K562 (cell line): ENCODE results near the gene FTSJ1. TPM values are rescaled to one million over a fixed set of nuclear protein-coding genes. Genes with fewer than 3 reads are reported as not detected.

Experiments
- CBX5 ChIP-seq: IDR thresholded peaks from 2 replicates; pipeline ENCODE4 v1.6.1; 2014; ENCODE audit warnings: low read depth, borderline replicate concordance
- MCM7 ChIP-seq, 2 experiments: fragments of 450-650 bp; IDR thresholded peaks; 2 replicates each; pipeline ENCODE4 v1.6.1; 2016 to 2018
- REST ChIP-seq, 2 experiments: fragments of 450-650 bp; formaldehyde crosslinking in 1 of 2; IDR thresholded peaks; 2 replicates each; pipeline versions ENCODE4 v1.4.0 to v1.6.1; 2014 to 2020; ENCODE audit warnings: mild to moderate bottlenecking in 2 of 2, borderline replicate concordance in 1 of 2, low read depth in 1 of 2
- ZNF41 ChIP-seq: fragments of 250-450 bp; sonication (Bioruptor Pico); conservative IDR thresholded peaks from 2 replicates; pipeline ENCODE4 v1.4.0; 2020; ENCODE audit warnings: mild to moderate bottlenecking
- polyA plus RNA-seq, 8 experiments: library from polyadenylated mRNA; depleted of rRNA in 4 of 8; stranded (reverse) in 5 of 8; unstranded in 3 of 8; fragments of >200 nt; fragmentation: Nextera tagmentation in 2 of 8; fragmentation: Illumina TruSeq in 1 of 8; extraction: Ambion mirVana in 2 of 8; extraction: Trizol in 1 of 8; gene quantifications; 2 replicates each; pipeline versions ENCODE4 v1.2.1 to v1.2.3, GENCODE V29; 2011 to 2014; ENCODE audit warnings: inconsistent platforms in 1 of 8, missing spikeins in 1 of 8
- total RNA-seq, 7 experiments: library from RNA; depleted of rRNA in 6 of 7; stranded (reverse); fragments of >200 nt in 6 of 7; fragmentation: Illumina TruSeq in 2 of 7; extraction: Trizol in 2 of 7; gene quantifications; 2 replicates each; pipeline versions ENCODE4 v1.2.1 to v1.2.3, GENCODE V29; 2011 to 2021; ENCODE audit warnings: low replicate concordance in 1 of 7
- TF ChIP-seq, protein P1 (sequence below): sonication (generic); formaldehyde crosslinking; IDR thresholded peaks from 2 replicates; pipeline ENCODE4 v1.5.0; 2020; ENCODE audit warnings: missing genetic modification reagents
- TF ChIP-seq, protein P2 (sequence below): fragments of 450-650 bp; IDR thresholded peaks from 2 replicates; pipeline ENCODE4 v1.6.1; 2016

The FTSJ1 gene
- total and polyA plus RNA-seq, 9 of the 15 experiments (the other 6 are each of a cell fraction or from before 2014, with no cell fraction given): 12.2 to 95.6 (median 71.6) TPM

DNA sequence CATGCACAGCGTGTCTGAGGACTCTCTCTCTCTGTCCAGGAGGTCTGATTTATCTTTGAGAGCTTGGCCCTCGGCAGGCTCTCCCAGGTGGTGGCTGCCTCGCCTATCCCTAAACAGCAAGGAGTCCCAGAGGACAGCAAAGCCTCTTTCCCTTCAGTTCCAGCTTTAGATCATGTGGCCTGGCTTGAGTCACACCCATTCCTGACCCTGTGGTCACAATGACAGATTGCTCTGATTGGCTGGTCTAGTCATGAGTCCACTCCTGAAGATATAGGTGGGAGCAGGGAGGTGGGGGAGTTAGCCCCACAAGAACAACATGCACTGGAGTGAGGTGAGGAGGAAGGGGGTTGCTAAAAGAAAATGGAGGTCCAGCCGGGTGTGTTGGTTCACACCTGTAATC is 20.7 kb downstream of the FTSJ1 start (continued):
- TF ChIP-seq ZNF41 (peak; percentile 84), MCM7 (IDR thresholded peaks at IDR 0.05) (no peak), CBX5 (no peak), REST (IDR thresholded peaks at IDR 0.05; ENCODE audit: borderline replicate concordance) (no peak), REST (CRISPR knock-in tag; IDR thresholded peaks at IDR 0.05; ENCODE audit: low read depth) (no peak)
- TF ChIP-seq, protein P1, sequence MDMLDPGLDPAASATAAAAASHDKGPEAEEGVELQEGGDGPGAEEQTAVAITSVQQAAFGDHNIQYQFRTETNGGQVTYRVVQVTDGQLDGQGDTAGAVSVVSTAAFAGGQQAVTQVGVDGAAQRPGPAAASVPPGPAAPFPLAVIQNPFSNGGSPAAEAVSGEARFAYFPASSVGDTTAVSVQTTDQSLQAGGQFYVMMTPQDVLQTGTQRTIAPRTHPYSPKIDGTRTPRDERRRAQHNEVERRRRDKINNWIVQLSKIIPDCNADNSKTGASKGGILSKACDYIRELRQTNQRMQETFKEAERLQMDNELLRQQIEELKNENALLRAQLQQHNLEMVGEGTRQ (CRISPR knock-in tag): peak; percentile 57
- TF ChIP-seq, protein P2, sequence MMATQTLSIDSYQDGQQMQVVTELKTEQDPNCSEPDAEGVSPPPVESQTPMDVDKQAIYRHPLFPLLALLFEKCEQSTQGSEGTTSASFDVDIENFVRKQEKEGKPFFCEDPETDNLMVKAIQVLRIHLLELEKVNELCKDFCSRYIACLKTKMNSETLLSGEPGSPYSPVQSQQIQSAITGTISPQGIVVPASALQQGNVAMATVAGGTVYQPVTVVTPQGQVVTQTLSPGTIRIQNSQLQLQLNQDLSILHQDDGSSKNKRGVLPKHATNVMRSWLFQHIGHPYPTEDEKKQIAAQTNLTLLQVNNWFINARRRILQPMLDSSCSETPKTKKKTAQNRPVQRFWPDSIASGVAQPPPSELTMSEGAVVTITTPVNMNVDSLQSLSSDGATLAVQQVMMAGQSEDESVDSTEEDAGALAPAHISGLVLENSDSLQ: peak; percentile 26; the same call in 1 of the 2 replicates
